Lung (tissue), 12 donors: ENCODE results near the gene PANK1. TPM values are rescaled to one million over a fixed set of nuclear protein-coding genes. Genes with fewer than 3 reads are reported as not detected.

Experiments used
- ATAC-seq: fragments of 200-7000 bp; cut with Tn5 transposase; one replicate; pipeline ENCODE4 v1.9.1; 2020; ENCODE audit warnings: moderate number of reproducible peaks; ENCODE audit not compliant: insufficient read depth, low FRiP score
- DNase-seq, 3 donors: peaks; one replicate each; pipeline ENCODE4 v3.0.0-alpha.2; 2013 to 2017
- H3K27ac ChIP-seq, 2 donors: one replicate each; pipeline ENCODE4 v1.5.1; 2013; ENCODE audit warnings: mild to moderate bottlenecking in 2 of 2, moderate library complexity in 2 of 2, control low read depth in 1 of 2, inconsistent platforms in 1 of 2, low read depth in 1 of 2, low read length in 1 of 2
- H3K27me3 ChIP-seq, 3 donors: one replicate each; pipeline ENCODE4 v1.5.1; 2013; ENCODE audit warnings: low read length in 2 of 3; ENCODE audit not compliant: control insufficient read depth in 3 of 3, insufficient read depth in 3 of 3
- H3K36me3 ChIP-seq, 4 donors: one replicate each; pipeline ENCODE4 v1.5.1; 2013; ENCODE audit warnings: low read length in 4 of 4, mild to moderate bottlenecking in 1 of 4, moderate library complexity in 1 of 4; ENCODE audit not compliant: control insufficient read depth in 4 of 4, insufficient read depth in 4 of 4
- H3K4me1 ChIP-seq, 5 donors: one replicate each; pipeline ENCODE4 v1.5.1; 2013; ENCODE audit warnings: low read length in 5 of 5, mild to moderate bottlenecking in 2 of 5, moderate library complexity in 1 of 5; ENCODE audit not compliant: control insufficient read depth in 5 of 5, insufficient read depth in 5 of 5
- H3K4me3 ChIP-seq: one replicate; pipeline ENCODE4 v1.5.1; 2013; ENCODE audit warnings: mild to moderate bottlenecking, control low read depth, moderate library complexity
- H3K9ac ChIP-seq, 2 donors: one replicate each; pipeline ENCODE4 v1.5.1; 2013; ENCODE audit warnings: low read length in 2 of 2, control low read depth in 1 of 2; ENCODE audit not compliant: insufficient read depth in 1 of 2
- H3K9me3 ChIP-seq, 4 donors: one replicate each; pipeline ENCODE4 v1.5.1; 2013; ENCODE audit warnings: low read length in 3 of 4, mild to moderate bottlenecking in 1 of 4, moderate library complexity in 1 of 4; ENCODE audit not compliant: control insufficient read depth in 4 of 4, insufficient read depth in 3 of 4
- WGBS, 2 donors: extraction: QIAGEN DNeasy Blood & Tissue Kit; methylation state at CpG; one replicate each; pipeline ENCODE4 v1.1.7; 2013; 5-methylcytosine and 5-hydroxymethylcytosine counted together
- polyA plus RNA-seq, 2 donors: library from polyadenylated mRNA; stranded (reverse); fragments of 200-250 nt; gene quantifications; one replicate each; pipeline ENCODE4 v1.2.1, GENCODE V29; 2013
- total RNA-seq, 2 donors: library from RNA; depleted of rRNA in 1 of 2; stranded (reverse); fragments of >200 nt in 1 of 2; gene quantifications; one replicate each; pipeline ENCODE4 v1.2.1, GENCODE V29; 2014 to 2021
- TF ChIP-seq, protein P1 (sequence below): IDR thresholded peaks from 2 replicates; pipeline ENCODE4 v1.5.1; 2012; ENCODE audit warnings: mild to moderate bottlenecking; ENCODE audit errors: control extremely low read depth, extremely low read depth
- donor health status: control.
- donor health status: control.
- donor health status: Bipolar disorder and iron deficiency.
- donor health status: healthy.
- donor health status: DM: yes; HTN: yes; CAD: no.

PANK1 gene
- total and polyA plus RNA-seq, 4 donors = 1.6 to 18.3 (median 4.4) TPM

- DNase-seq (no peak), ATAC-seq (no peak)
- no peak overlapping the region for H3K4me3 ChIP-seq
- H3K9ac ChIP-seq = no peak overlapping the region
- no peaks in the 10 kb centered on the region for H3K27me3 ChIP-seq
- H3K27ac ChIP-seq = no peak overlapping the region
- TF ChIP-seq, protein P1, sequence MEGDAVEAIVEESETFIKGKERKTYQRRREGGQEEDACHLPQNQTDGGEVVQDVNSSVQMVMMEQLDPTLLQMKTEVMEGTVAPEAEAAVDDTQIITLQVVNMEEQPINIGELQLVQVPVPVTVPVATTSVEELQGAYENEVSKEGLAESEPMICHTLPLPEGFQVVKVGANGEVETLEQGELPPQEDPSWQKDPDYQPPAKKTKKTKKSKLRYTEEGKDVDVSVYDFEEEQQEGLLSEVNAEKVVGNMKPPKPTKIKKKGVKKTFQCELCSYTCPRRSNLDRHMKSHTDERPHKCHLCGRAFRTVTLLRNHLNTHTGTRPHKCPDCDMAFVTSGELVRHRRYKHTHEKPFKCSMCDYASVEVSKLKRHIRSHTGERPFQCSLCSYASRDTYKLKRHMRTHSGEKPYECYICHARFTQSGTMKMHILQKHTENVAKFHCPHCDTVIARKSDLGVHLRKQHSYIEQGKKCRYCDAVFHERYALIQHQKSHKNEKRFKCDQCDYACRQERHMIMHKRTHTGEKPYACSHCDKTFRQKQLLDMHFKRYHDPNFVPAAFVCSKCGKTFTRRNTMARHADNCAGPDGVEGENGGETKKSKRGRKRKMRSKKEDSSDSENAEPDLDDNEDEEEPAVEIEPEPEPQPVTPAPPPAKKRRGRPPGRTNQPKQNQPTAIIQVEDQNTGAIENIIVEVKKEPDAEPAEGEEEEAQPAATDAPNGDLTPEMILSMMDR = no peak
- no peaks in the 10 kb centered on the region for H3K9me3 ChIP-seq
- H3K4me1 ChIP-seq = no peaks in the 10 kb centered on the region
- no peaks in the 10 kb centered on the region for H3K36me3 ChIP-seq
- 78 to 83% methylated on average over 3 of the region's 3 CpGs for WGBS, 2 donors
These were observed 23.5 kb upstream of the PANK1 start for GRCh38 chr10:89668386-89669071.

- no peak for ATAC-seq
- no peak for DNase-seq
- Histone ChIP-seq H3K27me3 (no peaks in the 10 kb centered on the region), H3K4me3 (no peak overlapping the region), H3K9ac (no peak overlapping the region), H3K36me3 (no peaks in the 10 kb centered on the region), H3K9me3 (no peaks in the 10 kb centered on the region), H3K27ac (no peak overlapping the region), H3K4me1 (no peaks in the 10 kb centered on the region)
- TF ChIP-seq, protein P1 = no peak
- 95 to 96% methylated on average over 1 of the region's 1 CpG for WGBS, 2 donors
These were observed 21.1 kb upstream of the PANK1 start for GRCh38 chr10:89666138-89666537.

DNA sequence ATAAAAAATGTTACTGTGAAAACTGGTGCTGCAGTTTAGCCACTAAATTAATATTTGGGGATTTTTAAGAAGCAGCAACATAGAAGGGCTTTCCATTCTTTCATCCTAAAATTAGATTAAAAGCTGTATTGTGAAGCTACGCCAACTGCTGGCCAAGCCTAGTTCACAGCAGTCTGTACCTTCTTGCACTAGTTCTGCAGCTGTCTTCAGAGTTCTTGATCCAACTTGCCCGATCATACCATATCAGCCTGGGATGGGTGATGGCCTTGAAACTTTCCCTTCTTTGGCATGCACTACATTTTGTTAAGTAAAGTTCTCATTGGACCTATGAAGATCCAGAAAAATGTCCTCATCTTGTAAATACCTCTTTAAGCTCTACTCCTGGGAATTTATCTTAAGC is 20.3 kb upstream of the PANK1 start:
- no peaks in the 10 kb centered on the region for H3K27me3 ChIP-seq
- no peak for ATAC-seq
- TF ChIP-seq, protein P1 = no peak
- H3K4me1 ChIP-seq = no peaks in the 10 kb centered on the region
- H3K9ac ChIP-seq = no peak overlapping the region
- no peak overlapping the region for H3K4me3 ChIP-seq
- no peaks in the 10 kb centered on the region for H3K36me3 ChIP-seq
- 87 to 93% methylated on average over 2 of the region's 2 CpGs for WGBS, 2 donors
- no peaks in the 10 kb centered on the region for H3K9me3 ChIP-seq
- DNase-seq = no peak
- H3K27ac ChIP-seq = no peak overlapping the region

DNA sequence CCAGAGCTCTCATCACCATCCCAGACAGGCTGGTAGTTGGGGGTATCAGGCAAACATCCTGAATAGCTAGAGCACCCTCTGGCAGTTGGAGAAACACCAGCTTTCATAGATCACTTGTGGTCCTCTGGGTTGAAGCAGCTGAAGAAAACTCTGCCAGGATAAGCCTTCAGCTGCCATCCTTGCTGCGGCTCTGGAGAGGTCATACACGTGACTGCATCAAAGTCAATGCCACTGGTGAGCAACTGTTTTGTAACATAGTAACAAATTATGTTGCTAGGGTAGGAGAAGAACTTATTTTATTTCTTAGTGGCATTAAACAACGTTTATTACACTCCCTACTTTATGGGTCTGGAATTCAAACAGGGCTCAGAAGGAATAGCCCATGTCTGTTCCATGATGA is 19.2 kb upstream of the PANK1 start:
- WGBS, 2 donors = 76 to 80% methylated on average over 3 of the region's 3 CpGs
- Histone ChIP-seq H3K4me3 (no peak overlapping the region), H3K27me3 (no peaks in the 10 kb centered on the region), H3K36me3 (no peaks in the 10 kb centered on the region), H3K27ac (no peak overlapping the region), H3K4me1 (peaks cover 0 to 4% (median 0%) of the 10 kb centered on the region in 5 donors), H3K9ac (no peak overlapping the region), H3K9me3 (no peaks in the 10 kb centered on the region)
- no peak for DNase-seq
- TF ChIP-seq, protein P1 = no peak
- ATAC-seq = no peak
